Measurements from ENCODE around the gene DUSP14. TPM values are rescaled to one million over a fixed set of nuclear protein-coding genes. Genes with fewer than 3 reads are reported as not detected.
A peak's percentile ranks its signal among the peaks of the same experiment; 100 is the strongest.
"Not testable (repeated sequence)": the region's sequence is repeated elsewhere in the genome, so short reads cannot be mapped to it uniquely, and the experiment has no call there.

DUSP14 gene
- polyA plus RNA-seq, 1 of the 3 experiments (the other 2 are of a cell fraction) = 85.8 TPM

DNA sequence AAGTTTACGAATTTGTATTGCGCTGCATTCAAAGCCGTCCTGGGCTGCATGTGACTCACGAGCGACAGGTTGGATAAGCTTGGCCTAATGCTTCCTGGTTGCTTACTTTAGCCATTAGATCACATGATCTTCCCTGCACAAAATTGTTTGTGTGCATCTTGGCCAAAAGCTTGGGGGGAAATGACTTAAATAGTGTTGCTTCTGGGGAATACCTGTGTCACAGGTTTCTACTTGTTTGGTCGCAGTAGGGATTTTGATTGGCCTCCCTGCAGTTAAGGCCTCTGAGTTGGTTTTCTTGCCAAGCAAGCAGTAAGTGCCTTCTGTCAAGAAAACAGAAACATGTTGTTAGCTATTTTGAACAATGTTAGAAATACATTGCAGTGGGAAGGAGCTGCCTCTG, 39.6 kb upstream of the DUSP14 start:
- no peak for DNase-seq
- ChIA-PET CTCF (interaction anchor here (1.2 to 2.9 kb wide), 3 partner anchors 12 to 33 kb away, joined by 3 to 13 read pairs (median 3); no protein-coding TSS in a partner anchor), POLR2A (interaction anchor here (0.5 kb wide), 1 partner anchor 184 kb away, joined by 5 read pairs; no protein-coding TSS in a partner anchor)
- Histone ChIP-seq H3K4me1 (ENCODE audit: control insufficient read depth in 1 of 2, insufficient read depth in 2 of 2, low read depth in 1 of 2, low read length in 1 of 2) (peaks cover 0 to 27% of the 10 kb centered on the region in 2 experiments; a peak in 1 of 4 replicates), H3K9me3 (no peaks in the 10 kb centered on the region), H2AFZ (ENCODE audit: low read depth) (no peak overlapping the region), H3K4me3 (ENCODE audit: low read depth in 2 of 2, low read length in 1 of 2) (no peak overlapping the region), H3K79me2 (ENCODE audit: insufficient read depth) (0 out of 2 replicates have a peak, but pooled peaks cover 9% of the 10 kb centered on the region), H3F3A (replicated peaks; ENCODE audit: insufficient read depth) (peaks cover 15% of the 10 kb centered on the region), H3K9me2 (no peaks in the 10 kb centered on the region), H3K9ac (no peak overlapping the region), H3K27ac (ENCODE audit: low read depth in 2 of 2, low read length in 1 of 2) (no peak overlapping the region), H3K27me3 (ENCODE audit: insufficient read depth) (no peaks in the 10 kb centered on the region), H3K4me2 (no peak overlapping the region), H3K36me3 (replicated peaks in 1 of 2; ENCODE audit: control insufficient read depth in 1 of 2, insufficient read depth in 2 of 2, low read length in 1 of 2) (peaks cover 8 to 9% of the 10 kb centered on the region in 2 experiments), H4K20me1 (ENCODE audit: insufficient read depth) (no peaks in the 10 kb centered on the region; the same call in 1 of the 2 replicates)
- TF ChIP-seq RAD21 (IDR thresholded peaks at IDR 0.05; ENCODE audit: low read length) = no peak
- TF ChIP-seq, protein P1, sequence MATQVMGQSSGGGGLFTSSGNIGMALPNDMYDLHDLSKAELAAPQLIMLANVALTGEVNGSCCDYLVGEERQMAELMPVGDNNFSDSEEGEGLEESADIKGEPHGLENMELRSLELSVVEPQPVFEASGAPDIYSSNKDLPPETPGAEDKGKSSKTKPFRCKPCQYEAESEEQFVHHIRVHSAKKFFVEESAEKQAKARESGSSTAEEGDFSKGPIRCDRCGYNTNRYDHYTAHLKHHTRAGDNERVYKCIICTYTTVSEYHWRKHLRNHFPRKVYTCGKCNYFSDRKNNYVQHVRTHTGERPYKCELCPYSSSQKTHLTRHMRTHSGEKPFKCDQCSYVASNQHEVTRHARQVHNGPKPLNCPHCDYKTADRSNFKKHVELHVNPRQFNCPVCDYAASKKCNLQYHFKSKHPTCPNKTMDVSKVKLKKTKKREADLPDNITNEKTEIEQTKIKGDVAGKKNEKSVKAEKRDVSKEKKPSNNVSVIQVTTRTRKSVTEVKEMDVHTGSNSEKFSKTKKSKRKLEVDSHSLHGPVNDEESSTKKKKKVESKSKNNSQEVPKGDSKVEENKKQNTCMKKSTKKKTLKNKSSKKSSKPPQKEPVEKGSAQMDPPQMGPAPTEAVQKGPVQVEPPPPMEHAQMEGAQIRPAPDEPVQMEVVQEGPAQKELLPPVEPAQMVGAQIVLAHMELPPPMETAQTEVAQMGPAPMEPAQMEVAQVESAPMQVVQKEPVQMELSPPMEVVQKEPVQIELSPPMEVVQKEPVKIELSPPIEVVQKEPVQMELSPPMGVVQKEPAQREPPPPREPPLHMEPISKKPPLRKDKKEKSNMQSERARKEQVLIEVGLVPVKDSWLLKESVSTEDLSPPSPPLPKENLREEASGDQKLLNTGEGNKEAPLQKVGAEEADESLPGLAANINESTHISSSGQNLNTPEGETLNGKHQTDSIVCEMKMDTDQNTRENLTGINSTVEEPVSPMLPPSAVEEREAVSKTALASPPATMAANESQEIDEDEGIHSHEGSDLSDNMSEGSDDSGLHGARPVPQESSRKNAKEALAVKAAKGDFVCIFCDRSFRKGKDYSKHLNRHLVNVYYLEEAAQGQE (IDR thresholded peaks at IDR 0.05; ENCODE audit: low read depth, low read length) = no peak
- TF ChIP-seq CHD2 (IDR thresholded peaks at IDR 0.05; ENCODE audit: low read length, partially characterized antibody) = no peak
- TF ChIP-seq RCOR1 (IDR thresholded peaks at IDR 0.05; ENCODE audit: low read length) = no peak
- no peak for TF ChIP-seq MEF2A (IDR thresholded peaks at IDR 0.05; ENCODE audit: borderline replicate concordance, low read depth)
- TF ChIP-seq, protein P2, sequence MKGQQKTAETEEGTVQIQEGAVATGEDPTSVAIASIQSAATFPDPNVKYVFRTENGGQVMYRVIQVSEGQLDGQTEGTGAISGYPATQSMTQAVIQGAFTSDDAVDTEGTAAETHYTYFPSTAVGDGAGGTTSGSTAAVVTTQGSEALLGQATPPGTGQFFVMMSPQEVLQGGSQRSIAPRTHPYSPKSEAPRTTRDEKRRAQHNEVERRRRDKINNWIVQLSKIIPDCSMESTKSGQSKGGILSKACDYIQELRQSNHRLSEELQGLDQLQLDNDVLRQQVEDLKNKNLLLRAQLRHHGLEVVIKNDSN (IDR thresholded peaks at IDR 0.05; ENCODE audit: borderline replicate concordance, low read depth) = no peak
- no peak for TF ChIP-seq ELF1 (IDR thresholded peaks at IDR 0.05)
- no peak for TF ChIP-seq ZBTB33 (IDR thresholded peaks at IDR 0.05; ENCODE audit: borderline replicate concordance, low read depth)
- no peak for TF ChIP-seq JUND (IDR thresholded peaks at IDR 0.05)
- no peak for TF ChIP-seq FOXM1 (IDR thresholded peaks at IDR 0.05; ENCODE audit: low read depth)
- no peak for TF ChIP-seq MXI1 (IDR thresholded peaks at IDR 0.05; ENCODE audit: low read depth, low read length)
- no peak for TF ChIP-seq TCF12 (IDR thresholded peaks at IDR 0.05)
- no peak for TF ChIP-seq SIN3A (IDR thresholded peaks at IDR 0.05; ENCODE audit: borderline replicate concordance, low read depth, low read length)
- TF ChIP-seq GABPA (IDR thresholded peaks at IDR 0.05; ENCODE audit: low read depth) = no peak
- TF ChIP-seq FOSL2 (IDR thresholded peaks at IDR 0.05; ENCODE audit: borderline replicate concordance, low read depth) = no peak
- 95% methylated on average over 6 of the region's 6 CpGs for WGBS (ENCODE audit: low lambda C conversion rate)

- H3K36me3 ChIP-seq (replicated peaks in 1 of 2; ENCODE audit: control insufficient read depth in 1 of 2, insufficient read depth in 2 of 2, low read length in 1 of 2) = peaks cover 0 to 30% of the 10 kb centered on the region in 2 experiments
- H3K27me3 ChIP-seq (ENCODE audit: insufficient read depth); POLR2A ChIA-PET; H3K9ac ChIP-seq; H2AFZ ChIP-seq (ENCODE audit: low read depth); H3K4me1 ChIP-seq (ENCODE audit: control insufficient read depth in 1 of 2, insufficient read depth in 2 of 2, low read depth in 1 of 2, low read length in 1 of 2); H3K4me3 ChIP-seq (ENCODE audit: low read depth in 2 of 2, low read length in 1 of 2); H4K20me1 ChIP-seq (ENCODE audit: insufficient read depth); H3K9me3 ChIP-seq; H3K4me2 ChIP-seq; DNase-seq; CTCF ChIA-PET; H3K79me2 ChIP-seq (ENCODE audit: insufficient read depth); H3K9me2 ChIP-seq: not testable (repeated sequence)
- peak overlapping the region in 1 of 2 experiments; percentile 88; a peak in 1 of 4 replicates for H3K27ac ChIP-seq (ENCODE audit: low read depth in 2 of 2, low read length in 1 of 2)
- WGBS (ENCODE audit: low lambda C conversion rate) = 80% methylated on average over 3 of the region's 3 CpGs
- H3F3A ChIP-seq (replicated peaks; ENCODE audit: insufficient read depth) = peaks cover 21% of the 10 kb centered on the region
Measured at GRCh38 chr17:37457801-37458200, 31.9 kb upstream of the DUSP14 start.
